MM.1S (cell line): ENCODE measurements around the gene CAPRIN1.

Experiments used
- CTCF ChIP-seq: fragments of 300-600 bp; sonication (generic); IDR thresholded peaks from 2 replicates; pipeline ENCODE4 v1.5.1; 2016; ENCODE audit warnings: antibody characterized with exemption, low read length, mixed read lengths
- EZH2 ChIP-seq: fragments of 300-600 bp; sonication (generic); optimal IDR thresholded peaks from 2 replicates; pipeline ENCODE3; 2017; ENCODE audit warnings: low read depth, mild to moderate bottlenecking, antibody characterized with exemption, low read length, mixed read lengths
- EZH2phosphoT487 ChIP-seq: fragments of 300-600 bp; sonication (generic); IDR thresholded peaks from 2 replicates; pipeline ENCODE4 v1.6.1; 2018; ENCODE audit warnings: antibody characterized with exemption, low read length

- TF ChIP-seq CTCF (no peak), EZH2 (no peak), EZH2phosphoT487 (no peak)
These were observed 88.6 kb downstream of the CAPRIN1 start for GRCh38 chr11:34140149-34140548.
